K562 (cell line): ENCODE measurements around the gene RBMS1. TPM values are rescaled to one million over a fixed set of nuclear protein-coding genes. Genes with fewer than 3 reads are reported as not detected.

Source experiments
- ATAC-seq: fragments of 200-7000 bp; cut with Tn5 transposase; 3 replicates; pipeline ENCODE4 v1.9.1; 2020; ENCODE audit warnings: moderate library complexity
- BruUV-seq: library from RNA; stranded (reverse); fragments of 400-500 nt; replicated peaks from 2 replicates; lab custom pipeline; 2021; lab: Mats Ljungman, UMichigan
- CTCF ChIA-PET: fragments of 300-600 bp; formaldehyde crosslinking; extraction: SDS; loops from one replicate; lab custom pipeline; 2021; ENCODE audit warnings: low intra/inter-chr PET ratio; lab: Yijun Ruan, JAX
- POLR2A ChIA-PET: fragments of 300-600, 350-650 bp; sonication (Branson Sonifier 250); formaldehyde crosslinking; extraction: SDS; loops from one replicate; lab custom pipeline; 2021; ENCODE audit warnings: antibody characterized with exemption, inconsistent platforms; lab: Yijun Ruan, JAX
- DNase-seq, 4 experiments: peaks; one replicate each; pipeline versions ENCODE4 v3.0.0 to v3.0.0-alpha.2; 2011 to 2018; ENCODE audit warnings: low spot score in 3 of 4, mixed read lengths in 3 of 4; ENCODE audit errors: extremely low read depth in 1 of 4
- FAIRE-seq: peaks from 2 replicates; lab custom pipeline; 2011; peaks lifted over from hg19 to GRCh38; lab: Jason Lieb, UNC
- H2AFZ ChIP-seq: 2 replicates; pipeline ENCODE4 v1.6.0; 2011; ENCODE audit warnings: low read depth, low read length, control low read depth, inconsistent platforms
- H3K27ac ChIP-seq: fragments of 200-600 bp; 3 replicates; pipeline ENCODE4 v1.8.0; 2011; ENCODE audit warnings: low read depth, mild to moderate bottlenecking, control low read depth, inconsistent platforms, low read length, moderate library complexity, mixed read lengths; ENCODE audit errors: extremely low read depth
- H3K27me3 ChIP-seq, 2 experiments: fragments of 300-600 bp in 1 of 2; 2 replicates in 1 of 2; 3 replicates in 1 of 2; pipeline versions ENCODE4 v1.6.0 to v1.8.0; 2011; ENCODE audit warnings: inconsistent platforms in 2 of 2, low read length in 2 of 2, mild to moderate bottlenecking in 1 of 2, mixed read lengths in 1 of 2, moderate library complexity in 1 of 2; ENCODE audit not compliant: control insufficient read depth in 2 of 2, insufficient read depth in 2 of 2
- H3K36me3 ChIP-seq: fragments of 300-600 bp; 3 replicates; pipeline ENCODE4 v1.8.0; 2011; ENCODE audit warnings: mild to moderate bottlenecking, low read length, inconsistent platforms; ENCODE audit not compliant: control insufficient read depth, insufficient read depth
- H3K4me1 ChIP-seq, 2 experiments: fragments of 200-600 bp in 1 of 2; replicated peaks in 1 of 2; 2 replicates in 1 of 2; 3 replicates in 1 of 2; pipeline versions ENCODE4 v1.5.1 to v1.8.0; 2011; ENCODE audit warnings: inconsistent platforms in 2 of 2, low read length in 2 of 2, mild to moderate bottlenecking in 1 of 2, mixed read lengths in 1 of 2, moderate library complexity in 1 of 2; ENCODE audit not compliant: control insufficient read depth in 2 of 2, insufficient read depth in 2 of 2
- H3K4me2 ChIP-seq: 2 replicates; pipeline ENCODE4 v1.6.1; 2011; ENCODE audit warnings: low read length, control low read depth, inconsistent platforms, mixed read lengths; ENCODE audit not compliant: insufficient read depth
- H3K4me3 ChIP-seq: fragments of 200-600 bp; sonication (generic), shearing (Covaris generic); 2 replicates; pipeline ENCODE4 v1.5.1; 2016; ENCODE audit warnings: control low read depth, inconsistent platforms
- H3K79me2 ChIP-seq: fragments of 200-600 bp; 3 replicates; pipeline ENCODE4 v1.8.0; 2011; ENCODE audit warnings: low read length, inconsistent platforms; ENCODE audit not compliant: control insufficient read depth, insufficient read depth
- H3K9ac ChIP-seq, 2 experiments: 2 replicates each; pipeline versions ENCODE4 v1.6.0 to v1.6.1; 2011; ENCODE audit warnings: low read depth in 2 of 2, low read length in 2 of 2, control low read depth in 1 of 2, inconsistent platforms in 1 of 2, mild to moderate bottlenecking in 1 of 2, mixed read lengths in 1 of 2; ENCODE audit not compliant: insufficient read depth in 1 of 2
- H3K9me1 ChIP-seq: one replicate; pipeline ENCODE4 v1.6.0; 2011; ENCODE audit warnings: inconsistent platforms, mild to moderate bottlenecking, low read length, moderate library complexity; ENCODE audit not compliant: control insufficient read depth, insufficient read depth
- H3K9me3 ChIP-seq: replicated peaks from 2 replicates; pipeline ENCODE4 v1.5.1; 2011; ENCODE audit warnings: low read depth, low read length, inconsistent platforms; ENCODE audit not compliant: control insufficient read depth, insufficient read depth
- H4K20me1 ChIP-seq: replicated peaks from 2 replicates; pipeline ENCODE4 v1.6.1; 2011; ENCODE audit warnings: low read length, inconsistent platforms, mixed read lengths; ENCODE audit not compliant: control insufficient read depth, insufficient read depth
- DACH1 ChIP-seq: fragments of 450-650 bp; IDR thresholded peaks from 2 replicates; pipeline ENCODE4 v1.6.1; 2018; ENCODE audit not compliant: partially characterized antibody
- ELF1 ChIP-seq: fragments of 200-800 bp; sonication (Bioruptor generic); IDR thresholded peaks from 2 replicates; pipeline ENCODE4 v1.6.1; 2016; ENCODE audit warnings: missing genetic modification characterization, missing compliant biosample characterization
- FOS ChIP-seq: IDR thresholded peaks from 3 replicates; pipeline ENCODE4 v1.6.1; 2011; ENCODE audit not compliant: insufficient read length; ENCODE audit errors: extremely low read depth
- HMGXB4 ChIP-seq: sonication (generic); formaldehyde crosslinking; IDR thresholded peaks from 2 replicates; pipeline ENCODE4 v1.8.1; 2023; ENCODE audit warnings: mild to moderate bottlenecking, missing genetic modification reagents
- HNRNPK ChIP-seq: fragments of 200-400 bp; formaldehyde crosslinking; IDR thresholded peaks from one replicate; pipeline ENCODE4 v1.6.1; 2018; ENCODE audit warnings: mild to moderate bottlenecking, low read depth, low read length; ENCODE audit not compliant: poor library complexity, severe bottlenecking
- HNRNPUL1 ChIP-seq: fragments of 200-400 bp; formaldehyde crosslinking; IDR thresholded peaks from 2 replicates; pipeline ENCODE4 v1.6.1; 2017; ENCODE audit warnings: low read length
- IRF1 ChIP-seq: sonication (generic); formaldehyde crosslinking; IDR thresholded peaks from 2 replicates; pipeline ENCODE4 v1.8.0; 2022; ENCODE audit warnings: missing genetic modification reagents, mild to moderate bottlenecking, borderline replicate concordance
- MEIS2 ChIP-seq: fragments of 450-650 bp; IDR thresholded peaks from 2 replicates; pipeline ENCODE4 v1.6.1; 2014; ENCODE audit warnings: mild to moderate bottlenecking; ENCODE audit not compliant: partially characterized antibody
- MTA1 ChIP-seq: fragments of 450-650 bp; IDR thresholded peaks from 2 replicates; pipeline ENCODE4 v1.6.1; 2017; ENCODE audit warnings: borderline replicate concordance
- MYNN ChIP-seq, 2 experiments: sonication (generic); formaldehyde crosslinking in 1 of 2; IDR thresholded peaks; 2 replicates each; pipeline versions ENCODE4 v1.5.0 to v1.6.1; 2016 to 2020; ENCODE audit warnings: antibody characterized with exemption in 1 of 2, missing genetic modification reagents in 1 of 2
- SREBF1 ChIP-seq: fragments of 150-350 bp; IDR thresholded peaks from 2 replicates; pipeline ENCODE4 v1.6.1; 2014; ENCODE audit warnings: antibody characterized with exemption, low read depth, low read length, borderline replicate concordance
- TCF7 ChIP-seq: sonication (generic); IDR thresholded peaks from 2 replicates; pipeline ENCODE4 v1.6.1; 2016; ENCODE audit warnings: antibody characterized with exemption, borderline replicate concordance
- TEAD1 ChIP-seq, 2 experiments: fragments of 450-650 bp in 1 of 2; sonication (generic) in 1 of 2; formaldehyde crosslinking; IDR thresholded peaks; 2 replicates each; pipeline versions ENCODE4 v1.4.0 to v1.8.0; 2020 to 2022; ENCODE audit warnings: mild to moderate bottlenecking in 2 of 2, missing genetic modification reagents in 1 of 2
- TSC22D4 ChIP-seq: fragments of 450-650 bp; IDR thresholded peaks from 2 replicates; pipeline ENCODE4 v1.6.1; 2016; ENCODE audit warnings: missing genetic modification characterization, missing biosample characterization, control low read depth
- ZBTB1 ChIP-seq: sonication (generic); formaldehyde crosslinking; IDR thresholded peaks from 2 replicates; pipeline ENCODE4 v1.8.1; 2023; ENCODE audit warnings: missing genetic modification reagents, low read depth, mild to moderate bottlenecking, borderline replicate concordance
- ZFX ChIP-seq: sonication (generic); formaldehyde crosslinking; IDR thresholded peaks from 2 replicates; pipeline ENCODE4 v1.8.0; 2022; ENCODE audit warnings: mild to moderate bottlenecking, missing genetic modification reagents, moderate library complexity
- ZNF764 ChIP-seq: fragments of 250-450 bp; sonication (Bioruptor Pico); IDR thresholded peaks from 2 replicates; pipeline ENCODE4 v1.4.0; 2020; ENCODE audit warnings: low read depth, mild to moderate bottlenecking, moderate library complexity
- WGBS: fragments of 100-300 bp; shearing (Covaris generic); methylation state at CpG from one replicate; pipeline ENCODE4 v1.1.6; 2016; ENCODE audit warnings: low coverage, mixed read lengths; ENCODE audit not compliant: insufficient coverage; ENCODE audit errors: missing lambda C conversion rate; 5-methylcytosine and 5-hydroxymethylcytosine counted together
- in situ Hi-C: fragments of 300-500 bp; cut with MboI; formaldehyde crosslinking; loops from 4 replicates; pipeline ENCODE4 v1.15.0; 2018; ENCODE audit warnings: inconsistent platforms, mixed read lengths
- intact Hi-C: fragments of 100-400 bp; cut with micrococcal nuclease; formaldehyde crosslinking; loops from 2 replicates; pipeline ENCODE4 v1.14.2; 2022
- polyA plus RNA-seq, 8 experiments: library from polyadenylated mRNA; depleted of rRNA in 4 of 8; stranded (reverse) in 5 of 8; unstranded in 3 of 8; fragments of >200 nt; fragmentation: Nextera tagmentation in 2 of 8; fragmentation: Illumina TruSeq in 1 of 8; extraction: Ambion mirVana in 2 of 8; extraction: Trizol in 1 of 8; gene quantifications; 2 replicates each; pipeline versions ENCODE4 v1.2.1 to v1.2.3, GENCODE V29; 2011 to 2014; ENCODE audit warnings: inconsistent platforms in 1 of 8, missing spikeins in 1 of 8
- total RNA-seq, 7 experiments: library from RNA; depleted of rRNA in 6 of 7; stranded (reverse); fragments of >200 nt in 6 of 7; fragmentation: Illumina TruSeq in 2 of 7; extraction: Trizol in 2 of 7; gene quantifications; 2 replicates each; pipeline versions ENCODE4 v1.2.1 to v1.2.3, GENCODE V29; 2011 to 2021; ENCODE audit warnings: low replicate concordance in 1 of 7
- TF ChIP-seq, protein P1 (sequence below), 2 experiments: fragments of 450-650 bp; IDR thresholded peaks; 2 replicates each; pipeline ENCODE4 v1.6.1; 2018; ENCODE audit warnings: mild to moderate bottlenecking in 2 of 2, low read depth in 1 of 2; ENCODE audit not compliant: partially characterized antibody in 2 of 2

Gene RBMS1
- total and polyA plus RNA-seq, 9 of the 15 experiments (the other 6 are each of a cell fraction or from before 2014, with no cell fraction given): 0.04 to 0.31 (median 0.09) TPM; not detected in 6

- WGBS: 0% methylated on average over 2 of the region's 2 CpGs
- intact Hi-C loops (no loop called here), in situ Hi-C loops (no loop called here)
- Histone ChIP-seq H4K20me1 (no peaks in the 10 kb centered on the region), H3K36me3 (no peaks in the 10 kb centered on the region), H3K27ac (no peak overlapping the region), H3K9me3 (no peaks in the 10 kb centered on the region), H3K4me1 (no peaks in the 10 kb centered on the region), H3K9me1 (no peaks in the 10 kb centered on the region), H2AFZ (no peak overlapping the region), H3K4me3 (no peak overlapping the region), H3K9ac (no peak overlapping the region), H3K4me2 (no peak overlapping the region), H3K79me2 (no peaks in the 10 kb centered on the region), H3K27me3 (no peaks in the 10 kb centered on the region)
- ChIA-PET POLR2A (no interaction called here), CTCF (no interaction called here)
- DNase-seq (no peak), ATAC-seq (no peak), FAIRE-seq (no peak)
- no TSS peak for BruUV-seq
- TF ChIP-seq ZNF764 (CRISPR knock-in tag) (no peak), MEIS2 (no peak), ZFX (no peak), TSC22D4 (tag) (no peak), HMGXB4 (CRISPR knock-in tag) (no peak), TCF7 (no peak), ELF1 (tag) (no peak), FOS (no peak), HNRNPK (no peak), DACH1 (no peak), MTA1 (no peak), IRF1 (CRISPR knock-in tag) (no peak), TEAD1 (CRISPR knock-in tag; IDR thresholded peaks at IDR 0.05) (no peak), SREBF1 (no peak), MYNN (IDR thresholded peaks at IDR 0.05) (no peak), MYNN (CRISPR knock-in tag; IDR thresholded peaks at IDR 0.05) (no peak), HNRNPUL1 (no peak), ZBTB1 (CRISPR knock-in tag) (no peak)
- TF ChIP-seq, protein P1, sequence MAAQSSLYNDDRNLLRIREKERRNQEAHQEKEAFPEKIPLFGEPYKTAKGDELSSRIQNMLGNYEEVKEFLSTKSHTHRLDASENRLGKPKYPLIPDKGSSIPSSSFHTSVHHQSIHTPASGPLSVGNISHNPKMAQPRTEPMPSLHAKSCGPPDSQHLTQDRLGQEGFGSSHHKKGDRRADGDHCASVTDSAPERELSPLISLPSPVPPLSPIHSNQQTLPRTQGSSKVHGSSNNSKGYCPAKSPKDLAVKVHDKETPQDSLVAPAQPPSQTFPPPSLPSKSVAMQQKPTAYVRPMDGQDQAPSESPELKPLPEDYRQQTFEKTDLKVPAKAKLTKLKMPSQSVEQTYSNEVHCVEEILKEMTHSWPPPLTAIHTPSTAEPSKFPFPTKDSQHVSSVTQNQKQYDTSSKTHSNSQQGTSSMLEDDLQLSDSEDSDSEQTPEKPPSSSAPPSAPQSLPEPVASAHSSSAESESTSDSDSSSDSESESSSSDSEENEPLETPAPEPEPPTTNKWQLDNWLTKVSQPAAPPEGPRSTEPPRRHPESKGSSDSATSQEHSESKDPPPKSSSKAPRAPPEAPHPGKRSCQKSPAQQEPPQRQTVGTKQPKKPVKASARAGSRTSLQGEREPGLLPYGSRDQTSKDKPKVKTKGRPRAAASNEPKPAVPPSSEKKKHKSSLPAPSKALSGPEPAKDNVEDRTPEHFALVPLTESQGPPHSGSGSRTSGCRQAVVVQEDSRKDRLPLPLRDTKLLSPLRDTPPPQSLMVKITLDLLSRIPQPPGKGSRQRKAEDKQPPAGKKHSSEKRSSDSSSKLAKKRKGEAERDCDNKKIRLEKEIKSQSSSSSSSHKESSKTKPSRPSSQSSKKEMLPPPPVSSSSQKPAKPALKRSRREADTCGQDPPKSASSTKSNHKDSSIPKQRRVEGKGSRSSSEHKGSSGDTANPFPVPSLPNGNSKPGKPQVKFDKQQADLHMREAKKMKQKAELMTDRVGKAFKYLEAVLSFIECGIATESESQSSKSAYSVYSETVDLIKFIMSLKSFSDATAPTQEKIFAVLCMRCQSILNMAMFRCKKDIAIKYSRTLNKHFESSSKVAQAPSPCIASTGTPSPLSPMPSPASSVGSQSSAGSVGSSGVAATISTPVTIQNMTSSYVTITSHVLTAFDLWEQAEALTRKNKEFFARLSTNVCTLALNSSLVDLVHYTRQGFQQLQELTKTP (IDR thresholded peaks at IDR 0.05; ENCODE audit: low read depth in 1 of 2, partially characterized antibody in 2 of 2): no peak
Observed at GRCh38 chr2:160315337-160315736, 178.3 kb downstream of the RBMS1 start.
